Measurements from ENCODE around the gene ARHGAP6.
"Not testable (repeated sequence)": the region's sequence is repeated elsewhere in the genome, so short reads cannot be mapped to it uniquely, and the experiment has no call there.

ARHGAP6 gene

DNA sequence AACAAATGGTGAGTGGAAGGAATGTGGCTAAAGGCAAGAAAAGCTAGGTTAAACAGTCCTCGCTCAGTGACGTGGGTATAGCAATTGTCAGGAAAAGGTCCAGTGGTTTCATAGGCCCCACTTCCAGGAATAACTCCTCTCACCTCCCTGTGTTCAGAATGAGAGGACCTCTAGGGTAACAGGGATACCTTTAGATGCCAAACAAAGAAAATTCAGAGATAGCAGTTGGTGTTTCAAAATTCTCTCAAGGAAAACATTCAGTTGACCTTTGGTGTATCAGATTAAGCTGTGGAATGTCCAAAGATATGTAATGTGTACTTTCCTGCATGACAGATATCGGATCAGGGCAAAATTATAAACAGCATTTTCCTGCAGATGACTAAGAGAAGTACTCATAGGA, 155.9 kb downstream of the ARHGAP6 start:
- no peak for DNase-seq

DNA sequence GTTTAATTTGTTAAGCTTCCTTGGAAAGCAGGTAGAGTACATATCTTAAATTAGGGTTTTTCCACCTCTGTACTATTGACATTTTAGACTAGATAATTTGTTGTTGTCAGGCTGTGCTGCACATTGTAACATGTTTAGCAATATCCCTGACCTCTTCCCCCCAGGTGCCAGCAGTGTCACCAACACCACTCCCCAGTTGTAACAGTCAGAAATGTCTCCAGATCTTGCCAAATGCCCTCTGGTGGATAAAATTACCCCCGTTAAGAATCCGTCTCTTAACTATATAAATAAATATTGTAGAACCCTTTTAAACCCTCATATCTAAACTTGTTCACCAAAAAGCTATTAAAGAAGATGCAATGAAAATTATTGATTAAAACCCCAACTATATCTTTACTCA, 161.5 kb downstream of the ARHGAP6 start:
- DNase-seq = no peak

DNA sequence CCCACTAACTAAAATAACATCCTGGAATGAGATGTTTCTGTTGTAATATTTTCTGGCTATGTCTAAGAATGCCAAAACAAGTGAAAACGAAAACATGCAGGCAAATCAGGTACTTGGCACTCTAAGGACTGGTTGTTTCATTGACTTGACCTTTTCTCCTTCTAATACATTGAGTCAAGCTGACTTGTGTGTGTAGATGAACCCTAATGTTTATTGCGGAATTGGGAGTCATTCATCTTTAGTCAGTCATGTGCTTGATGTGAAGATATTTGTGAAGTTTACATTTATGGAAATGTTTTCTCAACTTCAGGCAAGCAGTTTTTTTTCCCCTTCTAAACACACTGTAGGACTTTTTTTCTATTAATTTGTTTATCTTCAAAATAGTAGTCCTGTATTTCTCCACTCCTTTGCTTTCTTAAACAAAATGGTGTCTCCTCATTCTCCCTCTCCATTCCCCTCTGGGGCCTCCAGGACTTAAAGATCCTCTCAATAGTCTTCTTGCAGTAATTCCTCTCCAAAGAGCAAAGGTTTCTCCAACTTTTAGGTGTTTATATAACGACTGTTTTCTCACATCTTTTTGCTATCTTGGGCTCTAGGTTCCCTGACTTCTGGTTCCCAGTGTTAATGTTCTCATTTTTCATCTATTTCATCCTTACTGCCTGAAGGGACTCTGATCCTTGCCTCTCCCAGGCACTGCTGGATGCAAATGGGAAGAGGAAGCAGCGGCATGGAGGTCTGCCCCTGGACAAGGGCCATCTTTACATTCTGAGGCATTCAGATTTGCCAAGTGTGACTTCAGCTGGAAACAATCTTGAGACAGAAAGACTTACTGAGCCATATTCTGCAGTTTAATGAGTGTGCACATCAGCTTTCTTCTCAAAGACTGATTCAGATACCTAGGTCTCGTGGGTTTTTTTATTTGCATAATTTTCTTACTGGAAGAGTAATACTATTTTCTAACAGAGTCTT, 166.4 kb downstream of the ARHGAP6 start:
- DNase-seq = no peak

GRCh38 chrX:11491375-11491774, 174.3 kb downstream of the ARHGAP6 start:
- not testable (repeated sequence) for DNase-seq

- DNase-seq = no peak
Measured at GRCh38 chrX:11484290-11484689, 181.4 kb downstream of the ARHGAP6 start.

DNA sequence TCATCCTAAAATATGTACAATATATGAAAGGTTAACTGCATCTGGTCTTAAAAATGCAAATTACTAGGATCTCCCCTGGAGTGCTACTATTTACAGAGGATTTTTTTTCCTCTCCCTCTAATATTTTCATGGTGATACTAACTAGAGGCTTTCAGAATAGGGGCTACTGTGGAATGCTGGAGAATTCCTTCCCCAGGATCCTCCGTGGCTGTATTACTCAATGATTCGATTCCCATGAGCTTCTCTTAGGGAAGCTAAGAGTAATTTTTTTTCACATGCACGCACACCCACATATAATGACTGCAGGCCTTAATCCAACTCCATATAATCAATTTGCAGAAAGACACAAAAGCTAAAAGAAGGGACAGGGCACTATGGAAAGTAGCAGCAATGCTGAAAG, 184.7 kb downstream of the ARHGAP6 start:
- no peak for DNase-seq

DNA sequence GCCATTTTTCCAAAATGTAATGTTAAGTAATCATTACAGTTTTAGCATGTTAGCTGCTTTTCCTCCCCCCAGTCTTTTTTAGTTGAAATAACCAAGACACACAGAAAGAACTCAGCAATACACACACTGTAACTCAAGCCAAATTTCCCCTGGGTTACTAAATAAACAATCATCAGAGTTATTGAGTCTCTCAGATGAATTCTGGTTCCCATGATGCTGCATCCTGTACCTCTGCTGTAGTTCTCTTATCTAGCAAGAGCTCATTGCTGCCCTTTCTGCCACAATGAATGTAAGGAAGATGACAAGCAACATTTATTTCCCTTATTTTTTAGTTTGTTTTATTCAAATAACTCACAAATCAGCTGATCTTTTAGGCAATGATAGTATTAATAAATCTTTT, 185.1 kb downstream of the ARHGAP6 start:
- no peak for DNase-seq

- peak; percentile 3 for DNase-seq
Measured at GRCh38 chrX:11478911-11479310, 186.8 kb downstream of the ARHGAP6 start.

GRCh38 chrX:11478026-11478425, 187.7 kb downstream of the ARHGAP6 start:
- no peak for DNase-seq

GRCh38 chrX:11474576-11474975, 191.1 kb downstream of the ARHGAP6 start:
- DNase-seq = no peak

DNA sequence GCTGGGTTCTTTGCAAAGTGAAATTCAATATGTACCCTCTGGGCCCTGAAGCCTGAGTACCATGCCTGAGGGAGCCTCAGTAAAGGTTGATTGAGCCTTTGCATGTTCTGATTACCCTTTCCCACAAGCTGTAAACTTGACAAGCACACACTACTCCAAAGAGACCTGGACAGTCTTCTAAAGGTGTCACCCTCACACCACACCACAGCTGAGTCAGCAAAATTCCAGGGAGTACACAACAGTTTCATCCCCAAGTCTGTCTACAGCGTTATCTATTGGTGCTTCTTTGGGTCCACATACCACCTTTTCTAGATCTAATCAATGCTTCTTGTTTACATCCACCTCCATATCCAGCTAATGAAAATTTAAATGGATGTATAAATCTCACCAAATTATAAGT, 191.7 kb downstream of the ARHGAP6 start:
- no peak for DNase-seq

DNA sequence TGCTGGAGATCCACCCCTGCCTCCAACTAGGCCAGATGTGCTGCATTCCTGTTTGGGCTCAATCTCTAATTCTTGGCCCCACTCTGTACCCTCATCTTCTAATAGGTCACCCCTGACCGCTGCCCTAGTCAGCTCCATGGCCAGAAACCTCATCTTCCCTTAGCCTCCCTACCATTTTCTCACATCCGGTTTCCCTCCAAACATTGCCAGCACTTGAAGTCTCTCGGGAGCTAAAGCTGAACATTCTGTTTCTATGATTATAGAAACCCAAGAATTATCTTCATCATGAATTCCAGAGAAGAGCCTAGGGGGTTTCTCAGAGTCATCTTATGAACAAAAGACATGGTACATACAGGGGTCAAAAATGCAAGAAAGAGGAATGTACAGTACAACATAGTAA, 192.8 kb downstream of the ARHGAP6 start:
- DNase-seq = no peak

GRCh38 chrX:11472381-11472780, 193.3 kb downstream of the ARHGAP6 start:
- DNase-seq = no peak

GRCh38 chrX:11470250-11470974, 195.3 kb downstream of the ARHGAP6 start:
- DNase-seq = no peak

- DNase-seq = no peak
Measured at GRCh38 chrX:11465648-11466411, 199.9 kb downstream of the ARHGAP6 start.

GRCh38 chrX:11464836-11465463, 200.8 kb downstream of the ARHGAP6 start:
- DNase-seq = no peak

GRCh38 chrX:11464380-11464779, 201.3 kb downstream of the ARHGAP6 start:
- no peak for DNase-seq

- peak; percentile 34 for DNase-seq
Measured at GRCh38 chrX:11462648-11463047, 203.1 kb downstream of the ARHGAP6 start.

GRCh38 chrX:11462136-11462535, 203.6 kb downstream of the ARHGAP6 start:
- DNase-seq = no peak

- DNase-seq = no peak
Measured at GRCh38 chrX:11461201-11462001, 204.3 kb downstream of the ARHGAP6 start.

GRCh38 chrX:11460347-11460746, 205.4 kb downstream of the ARHGAP6 start:
- DNase-seq = no peak

- DNase-seq = no peak
Measured at GRCh38 chrX:11458170-11458569, 207.6 kb downstream of the ARHGAP6 start.
